ENCODE results near the gene GRHL1.

DNA sequence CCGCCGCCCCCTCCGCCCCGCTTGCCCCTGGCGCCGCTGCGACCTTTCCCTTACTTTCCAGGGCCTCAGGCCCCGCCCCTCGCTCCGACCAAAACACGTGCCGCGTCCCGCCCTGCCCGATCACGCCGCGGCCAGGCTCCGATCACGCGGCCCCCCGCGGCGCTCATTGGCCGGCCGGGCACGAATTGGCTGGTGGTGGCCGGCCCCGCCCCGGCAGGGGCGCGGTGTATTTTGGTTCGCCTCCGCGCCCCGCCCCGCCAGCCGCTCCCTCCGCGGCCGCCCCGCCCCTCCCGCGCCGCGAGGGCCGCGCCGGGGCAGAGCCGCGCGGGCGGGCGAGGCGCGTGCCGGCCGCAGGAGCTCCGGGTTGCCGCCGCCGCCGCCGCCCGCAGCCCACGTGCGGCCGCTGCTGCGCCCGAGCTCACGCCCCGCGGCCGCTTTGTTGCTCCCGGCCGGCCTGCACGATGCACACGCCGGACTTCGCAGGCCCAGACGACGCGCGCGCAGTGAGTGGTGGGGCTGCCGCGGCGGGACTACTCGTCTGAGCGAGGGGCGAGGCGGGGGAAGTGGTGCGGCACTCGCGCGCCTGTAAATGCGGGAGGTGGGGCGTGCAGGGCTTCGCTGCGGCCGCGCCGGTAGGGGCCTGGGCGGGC is 91.9 kb downstream of the GRHL1 start, which contains the start of gene KLF11:
- TF ChIP-seq GATA2 (IDR thresholded peaks at IDR 0.05; ENCODE audit: low read depth, low read length) (no peak), GATA3 (IDR thresholded peaks at IDR 0.05; ENCODE audit: low read depth, low read length) (no peak)
